ENCODE results near the gene NPDC1.

Gene NPDC1

GRCh38 chr9:137055385-137056364, 9.7 kb upstream of the NPDC1 start:
- no peak for DNase-seq

DNA sequence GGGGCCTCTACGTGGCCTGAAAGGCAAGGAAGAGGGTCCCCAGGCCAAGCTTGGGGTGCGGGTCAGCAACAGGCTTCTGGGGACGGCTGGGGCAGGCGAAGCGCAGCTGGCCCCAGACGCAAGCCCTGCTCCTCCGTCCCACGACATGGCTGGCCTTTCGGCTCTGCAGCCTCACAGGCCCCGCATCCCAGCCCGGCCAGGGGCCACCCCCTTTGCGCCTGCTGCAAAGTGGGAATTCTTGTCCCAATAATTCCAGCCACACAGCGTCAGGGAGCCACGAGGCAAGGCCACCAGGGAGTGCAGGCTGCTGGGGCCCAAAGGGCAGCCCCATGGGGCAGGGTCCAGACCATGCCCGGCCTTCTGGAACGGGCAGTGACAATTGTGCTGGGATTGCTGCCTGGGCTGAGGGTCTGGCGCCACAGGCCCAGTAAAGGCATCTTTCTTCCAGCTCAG, 9.0 kb upstream of the NPDC1 start:
- DNase-seq: no peak

- DNase-seq: no peak
Observed at GRCh38 chr9:137053944-137054931, 8.3 kb upstream of the NPDC1 start, which contains the start of gene ENTPD2. ENTPD2 (minus strand) TSS chr9:137054061; CDS start chr9:137053997, 64 bp downstream.

GRCh38 chr9:137052998-137053943, 7.3 kb upstream of the NPDC1 start:
- DNase-seq: no peak

- no peak for DNase-seq
Observed at GRCh38 chr9:137052293-137052692, 6.3 kb upstream of the NPDC1 start.

GRCh38 chr9:137051145-137051724, 5.3 kb upstream of the NPDC1 start:
- no peak for DNase-seq

DNA sequence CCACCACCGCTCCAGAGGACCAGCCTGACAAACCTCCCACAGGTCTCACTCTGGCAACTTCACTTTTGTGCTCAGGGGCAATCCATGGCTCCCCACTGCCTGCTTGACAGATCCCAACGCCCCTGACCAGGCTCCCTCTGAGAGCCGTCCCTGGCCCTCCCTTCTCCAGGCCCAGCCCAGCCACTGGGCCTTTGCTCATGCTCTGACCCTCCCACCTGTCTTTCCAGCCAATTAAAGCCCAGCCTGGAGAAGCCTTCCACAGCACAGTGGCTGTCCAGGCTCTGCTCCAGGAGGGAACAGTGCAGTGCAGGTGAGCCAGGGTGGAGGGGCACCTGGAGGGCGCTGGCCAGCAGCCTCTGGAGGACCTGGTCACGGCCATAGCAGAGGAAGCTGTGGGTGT, 4.6 kb upstream of the NPDC1 start:
- DNase-seq: no peak

GRCh38 chr9:137049544-137050449, 3.8 kb upstream of the NPDC1 start:
- DNase-seq: no peak

- DNase-seq: no peak
Observed at GRCh38 chr9:137048655-137049543, 2.9 kb upstream of the NPDC1 start.

DNA sequence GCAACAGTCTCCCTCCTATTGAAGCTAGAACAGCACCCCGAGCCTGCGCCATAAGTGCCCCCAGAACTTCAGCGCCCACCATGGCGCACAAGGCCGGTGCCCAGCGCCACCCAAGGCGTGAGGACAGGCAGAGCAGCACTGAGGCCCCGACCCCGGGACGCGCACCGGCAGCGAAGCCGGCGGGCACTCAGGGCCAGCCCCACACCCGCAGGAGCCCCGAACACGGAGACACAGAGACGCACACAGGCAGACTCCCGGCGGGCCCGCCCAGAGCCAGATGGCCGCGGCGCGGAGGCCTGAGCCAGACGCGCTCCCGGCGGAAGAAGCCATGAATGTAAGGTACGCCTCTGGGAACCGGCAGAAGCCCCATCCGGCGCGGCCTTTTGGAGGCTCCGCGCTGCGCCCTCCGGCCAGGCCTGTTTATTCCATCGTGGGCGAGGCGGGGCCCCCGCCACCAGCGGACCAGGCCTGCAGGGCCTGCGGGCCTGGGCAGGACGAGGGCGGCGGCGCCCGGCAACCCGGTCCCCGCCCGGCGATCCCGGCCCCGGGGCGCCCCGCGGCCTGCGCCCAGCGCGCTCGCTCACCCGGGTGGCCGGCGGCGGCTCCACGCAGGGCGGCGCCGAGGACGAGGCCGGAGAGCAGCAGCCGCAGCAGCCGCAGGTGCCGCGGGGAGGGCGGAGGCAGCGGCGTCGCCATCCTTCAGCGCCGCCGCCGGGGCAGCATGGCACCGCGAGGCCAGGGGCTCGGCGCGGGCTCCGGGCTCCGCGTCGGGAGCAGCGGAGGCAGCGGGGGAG, 486 bp downstream of the NPDC1 start:
- no peak for DNase-seq

GRCh38 chr9:137044502-137045177, 1.3 kb downstream of the NPDC1 start:
- no peak for DNase-seq

DNA sequence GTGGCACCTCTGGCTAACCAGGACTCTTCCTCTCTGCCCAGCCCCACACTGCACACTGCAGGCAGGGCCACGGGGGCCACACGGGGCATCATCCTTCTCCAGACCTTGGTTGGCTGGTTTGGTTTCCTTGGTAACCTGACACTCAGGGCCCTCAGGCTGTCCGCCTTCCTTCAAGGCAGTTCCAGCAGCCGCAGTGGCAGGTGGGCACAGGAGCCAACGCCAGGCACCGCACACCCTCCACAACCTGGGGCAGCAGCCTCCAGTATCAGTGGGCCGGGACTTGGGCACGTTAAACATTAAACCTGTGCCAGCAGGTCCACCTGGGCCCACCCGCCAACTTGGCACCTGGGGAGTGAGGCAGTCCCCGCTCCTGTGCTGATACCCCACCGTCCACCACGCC, 1.9 kb downstream of the NPDC1 start:
- no peak for DNase-seq

- no peak for DNase-seq
Observed at GRCh38 chr9:137042751-137043727, 2.9 kb downstream of the NPDC1 start.

DNA sequence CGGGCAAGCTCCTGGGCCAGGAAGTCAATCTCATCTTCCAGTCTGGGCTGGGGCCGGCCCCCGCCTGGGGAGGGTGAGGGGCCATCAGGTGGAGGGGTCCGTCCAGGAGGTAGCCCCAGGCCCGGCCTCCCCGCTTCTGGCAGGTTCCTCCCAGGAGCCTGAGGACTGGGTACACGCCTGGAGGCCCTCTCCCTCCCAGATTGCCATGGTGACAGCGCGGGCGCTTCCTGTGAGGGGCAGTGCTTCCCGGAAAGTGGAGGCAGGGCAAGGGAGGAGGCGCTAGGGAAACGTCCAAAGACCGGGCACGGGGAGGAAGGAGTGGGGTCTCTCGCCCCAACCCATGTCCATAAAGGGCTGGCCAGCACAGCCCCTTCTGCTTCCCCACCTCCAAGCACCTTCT, 4.9 kb downstream of the NPDC1 start:
- DNase-seq: no peak

GRCh38 chr9:137040568-137040967, 5.4 kb downstream of the NPDC1 start:
- no peak for DNase-seq

- no peak for DNase-seq
Observed at GRCh38 chr9:137039611-137040366, 6.2 kb downstream of the NPDC1 start.

All from NCI-H526 treated with DMSO at 0.1 percent for 48 hours (cell line).